ENCODE results near the gene BANF2. TPM values are rescaled to one million over a fixed set of nuclear protein-coding genes. Genes with fewer than 3 reads are reported as not detected.

Gene BANF2
- polyA plus RNA-seq, 3 donors, result not detected

GRCh38 chr20:17723301-17723691 is 23.5 kb downstream of the BANF2 start:
- Histone ChIP-seq H3K27ac (ENCODE audit: low read depth in 1 of 2, low read length in 2 of 2) (no peak overlapping the region), H3K79me2 (ENCODE audit: insufficient read depth, low read length) (no peaks in the 10 kb centered on the region), H3K4me1 (ENCODE audit: control insufficient read depth in 1 of 2, insufficient read depth in 2 of 2, low read length in 2 of 2) (no peaks in the 10 kb centered on the region), H3K9me3 (replicated peaks in 1 of 2; ENCODE audit: control insufficient read depth in 1 of 2, insufficient read depth in 1 of 2, low read length in 2 of 2) (no peaks in the 10 kb centered on the region), H3K36me3 (replicated peaks in 1 of 2; ENCODE audit: control insufficient read depth in 1 of 2, insufficient read depth in 2 of 2, low read length in 2 of 2) (no peaks in the 10 kb centered on the region), H4K20me1 (ENCODE audit: insufficient read depth, low read length) (no peaks in the 10 kb centered on the region), H3K4me2 (replicated peaks; ENCODE audit: extremely low read depth, low read length, poor library complexity, severe bottlenecking) (no peak overlapping the region), H2AFZ (ENCODE audit: insufficient read depth, low read depth, low read length, poor library complexity, severe bottlenecking) (no peak overlapping the region), H3K9ac (ENCODE audit: insufficient read depth, low read length, poor library complexity, severe bottlenecking) (no peak overlapping the region), H3K27me3 (ENCODE audit: control insufficient read depth in 2 of 2, insufficient read depth in 2 of 2, low read length in 2 of 2) (no peaks in the 10 kb centered on the region), H3K4me3 (replicated peaks in 1 of 3; ENCODE audit: low read depth in 2 of 3, low read length in 3 of 3) (no peak overlapping the region)
- no peak overlapping the region for H3K4me3 Mint-ChIP-seq
- intact Hi-C loops (cut with micrococcal nuclease), result no loop called here
- no peaks in the 10 kb centered on the region for H3K4me1 Mint-ChIP-seq
- H3K9me3 Mint-ChIP-seq, result no peaks in the 10 kb centered on the region
- H3K36me3 Mint-ChIP-seq, result no peaks in the 10 kb centered on the region
- H3K27me3 Mint-ChIP-seq (ENCODE audit: low read depth in 3 of 3), result peaks cover 9 to 12% (median 10%) of the 10 kb centered on the region in 3 donors
- TF ChIP-seq CTCF (IDR thresholded peaks at IDR 0.05), result no peak
- DNase-seq, result no peak
- no peak overlapping the region for H3K27ac Mint-ChIP-seq
- 81% methylated on average over 4 of the region's 5 CpGs for WGBS (ENCODE audit: insufficient coverage)

GRCh38 chr20:17725094-17725835 is 25.5 kb downstream of the BANF2 start:
- DNase-seq, result no peak
- 89% methylated on average over 8 of the region's 13 CpGs for WGBS (ENCODE audit: insufficient coverage)

More at GRCh38 chr20:17725094-17725835, 25.5 kb downstream of the BANF2 start:
- H3K4me3 Mint-ChIP-seq, result no peak overlapping the region
- no peak overlapping the region for H3K27ac Mint-ChIP-seq
- intact Hi-C loops (cut with micrococcal nuclease), result no loop called here
- no peaks in the 10 kb centered on the region for H3K36me3 Mint-ChIP-seq
- Histone ChIP-seq H3K27me3 (ENCODE audit: control insufficient read depth in 2 of 2, insufficient read depth in 2 of 2, low read length in 2 of 2) (no peaks in the 10 kb centered on the region), H3K79me2 (ENCODE audit: insufficient read depth, low read length) (no peaks in the 10 kb centered on the region), H3K4me3 (replicated peaks in 1 of 3; ENCODE audit: low read depth in 2 of 3, low read length in 3 of 3) (no peak overlapping the region), H3K27ac (ENCODE audit: low read depth in 1 of 2, low read length in 2 of 2) (no peak overlapping the region), H3K4me2 (replicated peaks; ENCODE audit: extremely low read depth, low read length, poor library complexity, severe bottlenecking) (no peak overlapping the region), H3K4me1 (ENCODE audit: control insufficient read depth in 1 of 2, insufficient read depth in 2 of 2, low read length in 2 of 2) (no peaks in the 10 kb centered on the region), H3K9me3 (replicated peaks in 1 of 2; ENCODE audit: control insufficient read depth in 1 of 2, insufficient read depth in 1 of 2, low read length in 2 of 2) (no peaks in the 10 kb centered on the region), H3K36me3 (replicated peaks in 1 of 2; ENCODE audit: control insufficient read depth in 1 of 2, insufficient read depth in 2 of 2, low read length in 2 of 2) (no peaks in the 10 kb centered on the region), H3K9ac (ENCODE audit: insufficient read depth, low read length, poor library complexity, severe bottlenecking) (no peak overlapping the region), H2AFZ (ENCODE audit: insufficient read depth, low read depth, low read length, poor library complexity, severe bottlenecking) (no peak overlapping the region), H4K20me1 (ENCODE audit: insufficient read depth, low read length) (no peaks in the 10 kb centered on the region)
- no peaks in the 10 kb centered on the region for H3K9me3 Mint-ChIP-seq
- H3K4me1 Mint-ChIP-seq, result no peaks in the 10 kb centered on the region
- peaks cover 8 to 10% (median 8%) of the 10 kb centered on the region in 3 donors for H3K27me3 Mint-ChIP-seq (ENCODE audit: low read depth in 3 of 3)
- TF ChIP-seq CTCF (IDR thresholded peaks at IDR 0.05), result no peak
